Suprapubic skin (tissue), 4 donors: ENCODE results near the gene NPTX1.

Experiments used
- POLR2A ChIP-seq, 2 donors: fragments of 450-650 bp; IDR thresholded peaks; one replicate each; pipeline ENCODE4 v1.6.1; 2017; ENCODE audit warnings: antibody characterized with exemption in 2 of 2, mild to moderate bottlenecking in 2 of 2, moderate library complexity in 2 of 2
- POLR2AphosphoS5 ChIP-seq, 3 donors: sonication (generic); formaldehyde crosslinking; IDR thresholded peaks; one replicate each; pipeline ENCODE4 v1.6.1; 2017; ENCODE audit warnings: antibody characterized with exemption in 3 of 3
- TF ChIP-seq, protein P1 (sequence below), 2 donors: fragments of 200-600 bp in 1 of 2; fragments of 450-650 bp in 1 of 2; sonication (generic) in 1 of 2; IDR thresholded peaks; one replicate each; pipeline ENCODE4 v1.5.1; 2016 to 2019; ENCODE audit warnings: antibody characterized with exemption in 2 of 2, mild to moderate bottlenecking in 1 of 2, moderate library complexity in 1 of 2

DNA sequence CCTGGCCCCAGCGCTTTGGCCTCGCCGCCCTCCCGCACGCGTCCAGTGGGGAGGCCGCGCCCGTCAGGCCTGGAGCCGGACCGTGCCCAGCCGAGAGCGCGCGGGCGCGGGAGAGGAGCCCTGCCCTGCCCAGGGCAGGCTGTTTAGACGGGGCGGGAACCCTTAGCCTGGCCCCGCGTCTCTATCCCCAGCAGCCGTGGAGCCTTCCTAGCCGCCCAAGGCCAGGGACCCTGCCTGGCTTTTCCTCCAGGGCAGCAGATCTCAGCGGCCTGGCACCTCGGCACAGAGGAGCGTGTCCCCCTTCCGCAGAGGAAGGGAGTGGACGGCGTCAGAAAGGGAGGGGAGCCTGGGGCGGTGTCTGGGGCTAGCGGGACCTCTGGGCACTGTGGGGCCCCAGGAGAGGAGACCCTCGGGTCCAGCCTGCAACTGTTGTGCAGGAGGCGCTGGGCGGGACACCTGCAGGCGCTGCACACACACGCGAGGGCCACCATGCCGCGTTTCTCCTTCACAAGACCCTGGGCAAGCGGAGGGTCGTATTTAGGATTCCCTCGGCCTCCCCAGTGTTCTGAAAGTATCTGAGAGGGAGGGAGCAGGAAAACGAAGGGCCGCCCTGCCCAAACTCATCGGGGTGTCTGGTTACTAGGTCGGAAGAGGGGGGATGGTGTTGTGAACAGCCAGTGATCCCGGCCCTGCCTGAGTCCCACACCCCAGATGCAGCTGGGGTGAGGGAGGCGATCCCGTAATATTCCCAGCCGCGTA, 2.3 kb upstream of the NPTX1 start:
- TF ChIP-seq POLR2A (IDR thresholded peaks at IDR 0.05) (no peak), POLR2AphosphoS5 (IDR thresholded peaks at IDR 0.05) (no peak)
- TF ChIP-seq, protein P1, sequence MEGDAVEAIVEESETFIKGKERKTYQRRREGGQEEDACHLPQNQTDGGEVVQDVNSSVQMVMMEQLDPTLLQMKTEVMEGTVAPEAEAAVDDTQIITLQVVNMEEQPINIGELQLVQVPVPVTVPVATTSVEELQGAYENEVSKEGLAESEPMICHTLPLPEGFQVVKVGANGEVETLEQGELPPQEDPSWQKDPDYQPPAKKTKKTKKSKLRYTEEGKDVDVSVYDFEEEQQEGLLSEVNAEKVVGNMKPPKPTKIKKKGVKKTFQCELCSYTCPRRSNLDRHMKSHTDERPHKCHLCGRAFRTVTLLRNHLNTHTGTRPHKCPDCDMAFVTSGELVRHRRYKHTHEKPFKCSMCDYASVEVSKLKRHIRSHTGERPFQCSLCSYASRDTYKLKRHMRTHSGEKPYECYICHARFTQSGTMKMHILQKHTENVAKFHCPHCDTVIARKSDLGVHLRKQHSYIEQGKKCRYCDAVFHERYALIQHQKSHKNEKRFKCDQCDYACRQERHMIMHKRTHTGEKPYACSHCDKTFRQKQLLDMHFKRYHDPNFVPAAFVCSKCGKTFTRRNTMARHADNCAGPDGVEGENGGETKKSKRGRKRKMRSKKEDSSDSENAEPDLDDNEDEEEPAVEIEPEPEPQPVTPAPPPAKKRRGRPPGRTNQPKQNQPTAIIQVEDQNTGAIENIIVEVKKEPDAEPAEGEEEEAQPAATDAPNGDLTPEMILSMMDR (IDR thresholded peaks at IDR 0.05): no peak
